Measurements from ENCODE around the gene CES5A. TPM values are rescaled to one million over a fixed set of nuclear protein-coding genes. Genes with fewer than 3 reads are reported as not detected.

Gene CES5A
- total RNA-seq, 1 donor: not detected

- H3K4me3 ChIP-seq (ENCODE audit: low read depth, low read length): no peak overlapping the region
- TF ChIP-seq CTCF (IDR thresholded peaks at IDR 0.05; ENCODE audit: insufficient read depth, low read depth, low read length): no peak
- no peak for DNase-seq (ENCODE audit: low read depth)
These were observed 13.4 kb upstream of the CES5A start for GRCh38 chr16:55888546-55888945.

GRCh38 chr16:55876854-55877253, 1.7 kb upstream of the CES5A start:
- no peak overlapping the region for H3K4me3 ChIP-seq (ENCODE audit: low read depth, low read length)
- TF ChIP-seq CTCF (IDR thresholded peaks at IDR 0.05; ENCODE audit: insufficient read depth, low read depth, low read length): no peak
- DNase-seq (ENCODE audit: low read depth): no peak

GRCh38 chr16:55873122-55873521, 2.1 kb downstream of the CES5A start:
- H3K4me3 ChIP-seq (ENCODE audit: low read depth, low read length): no peak overlapping the region

GRCh38 chr16:55872130-55872529, 3.0 kb downstream of the CES5A start:
- no peak for DNase-seq (ENCODE audit: low read depth)
- TF ChIP-seq CTCF (IDR thresholded peaks at IDR 0.05; ENCODE audit: insufficient read depth, low read depth, low read length): no peak
- no peak overlapping the region for H3K4me3 ChIP-seq (ENCODE audit: low read depth, low read length)

More at GRCh38 chr16:55873122-55873521, 2.1 kb downstream of the CES5A start:
- TF ChIP-seq CTCF (IDR thresholded peaks at IDR 0.05; ENCODE audit: insufficient read depth, low read depth, low read length): no peak
- DNase-seq (ENCODE audit: low read depth): no peak

- TF ChIP-seq CTCF (IDR thresholded peaks at IDR 0.05; ENCODE audit: insufficient read depth, low read depth, low read length): no peak
- DNase-seq (ENCODE audit: low read depth): no peak
- H3K4me3 ChIP-seq (ENCODE audit: low read depth, low read length): no peak overlapping the region
These were observed 3.6 kb downstream of the CES5A start for GRCh38 chr16:55871411-55872038.

GRCh38 chr16:55868980-55869379, 6.2 kb downstream of the CES5A start:
- DNase-seq (ENCODE audit: low read depth): no peak
- no peak for TF ChIP-seq CTCF (IDR thresholded peaks at IDR 0.05; ENCODE audit: insufficient read depth, low read depth, low read length)
- H3K4me3 ChIP-seq (ENCODE audit: low read depth, low read length): no peak overlapping the region

- no peak overlapping the region for H3K4me3 ChIP-seq (ENCODE audit: low read depth, low read length)
- no peak for TF ChIP-seq CTCF (IDR thresholded peaks at IDR 0.05; ENCODE audit: insufficient read depth, low read depth, low read length)
- no peak for DNase-seq (ENCODE audit: low read depth)
These were observed 7.0 kb downstream of the CES5A start for GRCh38 chr16:55868137-55868536.
